ENCODE results near the gene KRT80. TPM values are rescaled to one million over a fixed set of nuclear protein-coding genes. Genes with fewer than 3 reads are reported as not detected.

The KRT80 gene
- total RNA-seq, 1 donor from 2014 or later = not detected

- intact Hi-C loops (cut with DNase I) = no loop called here
Observed at GRCh38 chr12:52149182-52149641, 42.6 kb downstream of the KRT80 start.

GRCh38 chr12:52148464-52149181, 43.2 kb downstream of the KRT80 start:
- intact Hi-C loops (cut with DNase I) = no loop called here
- DNase-seq (ENCODE audit: missing footprints) = no peak
- no peak for ATAC-seq

More at GRCh38 chr12:52149182-52149641, 42.6 kb downstream of the KRT80 start:
- ATAC-seq = no peak
- DNase-seq (ENCODE audit: missing footprints) = no peak

GRCh38 chr12:52147964-52148463, 43.8 kb downstream of the KRT80 start:
- intact Hi-C loops (cut with DNase I) = loop anchor here (1.0 kb wide), 1 partner anchor 22 kb away; no protein-coding TSS in a partner anchor
- no peak for DNase-seq (ENCODE audit: missing footprints)
- ATAC-seq = no peak

- intact Hi-C loops (cut with DNase I) = loop anchor here (1.0 kb wide), 1 partner anchor 21 kb away; no protein-coding TSS in a partner anchor
Observed at GRCh38 chr12:52147367-52147963, 44.3 kb downstream of the KRT80 start.

GRCh38 chr12:52146822-52147366, 44.9 kb downstream of the KRT80 start:
- DNase-seq (ENCODE audit: missing footprints) = no peak
- ATAC-seq = no peak
- intact Hi-C loops (cut with DNase I) = loop anchor here (1.0 kb wide), 1 partner anchor 21 kb away; no protein-coding TSS in a partner anchor

More at GRCh38 chr12:52147367-52147963, 44.3 kb downstream of the KRT80 start:
- DNase-seq (ENCODE audit: missing footprints) (peak; percentile 87), ATAC-seq (peak; percentile 63)

GRCh38 chr12:52146089-52146821, 45.6 kb downstream of the KRT80 start:
- DNase-seq (ENCODE audit: missing footprints) = no peak
- intact Hi-C loops (cut with DNase I) = no loop called here
- no peak for ATAC-seq

GRCh38 chr12:52145228-52146088, 46.4 kb downstream of the KRT80 start:
- DNase-seq (ENCODE audit: missing footprints) = no peak
- intact Hi-C loops (cut with DNase I) = no loop called here

GRCh38 chr12:52144512-52145227, 47.1 kb downstream of the KRT80 start:
- no peak for ATAC-seq
- no peak for DNase-seq (ENCODE audit: missing footprints)
- intact Hi-C loops (cut with DNase I) = no loop called here

More at GRCh38 chr12:52145228-52146088, 46.4 kb downstream of the KRT80 start:
- no peak for ATAC-seq

GRCh38 chr12:52142431-52142830, 49.4 kb downstream of the KRT80 start:
- intact Hi-C loops (cut with DNase I) = no loop called here
- ATAC-seq (no peak), DNase-seq (ENCODE audit: missing footprints) (no peak)

- intact Hi-C loops (cut with DNase I) = no loop called here
- ATAC-seq (no peak), DNase-seq (ENCODE audit: missing footprints) (no peak)
Observed at GRCh38 chr12:52141875-52142274, 49.9 kb downstream of the KRT80 start.

GRCh38 chr12:52141306-52141705, 50.5 kb downstream of the KRT80 start:
- DNase-seq (ENCODE audit: missing footprints) (no peak), ATAC-seq (no peak)
- intact Hi-C loops (cut with DNase I) = no loop called here

- DNase-seq (ENCODE audit: missing footprints) = no peak
- no peak for ATAC-seq
- intact Hi-C loops (cut with DNase I) = no loop called here
Observed at GRCh38 chr12:52139579-52140062, 52.2 kb downstream of the KRT80 start.

- DNase-seq (ENCODE audit: missing footprints) = no peak
- intact Hi-C loops (cut with DNase I) = no loop called here
- ATAC-seq = no peak
Observed at GRCh38 chr12:52139147-52139546, 52.7 kb downstream of the KRT80 start.

- intact Hi-C loops (cut with DNase I) = no loop called here
- ATAC-seq (no peak), DNase-seq (ENCODE audit: missing footprints) (no peak)
Observed at GRCh38 chr12:52137746-52138145, 54.1 kb downstream of the KRT80 start.

- intact Hi-C loops (cut with DNase I) = no loop called here
- ATAC-seq (no peak), DNase-seq (ENCODE audit: missing footprints) (no peak)
Observed at GRCh38 chr12:52132754-52133161, 59.1 kb downstream of the KRT80 start.

GRCh38 chr12:52130711-52131110, 61.1 kb downstream of the KRT80 start:
- intact Hi-C loops (cut with DNase I) = no loop called here
- DNase-seq (ENCODE audit: missing footprints) = no peak

More at GRCh38 chr12:52130711-52131110, 61.1 kb downstream of the KRT80 start:
- no peak for ATAC-seq
